Astrocyte (in vitro differentiated cells and primary cell): ENCODE data around the gene C1QBP.

Experiments used
- EZH2 ChIP-seq: IDR thresholded peaks from 2 replicates; pipeline ENCODE4 v1.6.1; 2012; ENCODE audit warnings: mild to moderate bottlenecking, low read length, inconsistent platforms; ENCODE audit not compliant: insufficient read depth
- TF ChIP-seq, protein P1 (sequence below): IDR thresholded peaks from 2 replicates; pipeline ENCODE4 v1.5.1; 2011; ENCODE audit warnings: low read depth, mild to moderate bottlenecking, inconsistent platforms, low read length, moderate library complexity; ENCODE audit not compliant: insufficient read depth

DNA sequence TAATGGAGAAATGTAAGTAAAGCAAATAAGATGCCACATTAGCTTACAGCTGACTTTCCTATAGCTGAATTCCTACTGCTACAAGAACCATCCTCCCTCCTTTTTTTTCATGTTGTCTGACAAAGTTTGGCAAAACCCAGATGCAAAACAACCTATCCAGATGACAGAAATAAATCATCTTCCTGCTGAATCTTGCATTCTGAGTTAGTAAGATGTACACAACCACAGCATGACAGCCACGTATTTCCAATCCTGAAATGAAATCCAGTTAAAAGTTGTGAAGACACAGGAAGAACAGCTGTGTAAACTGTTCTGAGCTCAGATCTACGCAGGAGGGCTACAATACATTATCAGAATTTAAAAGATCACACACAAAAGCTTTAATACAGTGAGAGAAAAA lies 35.0 kb upstream of the C1QBP start:
- TF ChIP-seq, protein P1, sequence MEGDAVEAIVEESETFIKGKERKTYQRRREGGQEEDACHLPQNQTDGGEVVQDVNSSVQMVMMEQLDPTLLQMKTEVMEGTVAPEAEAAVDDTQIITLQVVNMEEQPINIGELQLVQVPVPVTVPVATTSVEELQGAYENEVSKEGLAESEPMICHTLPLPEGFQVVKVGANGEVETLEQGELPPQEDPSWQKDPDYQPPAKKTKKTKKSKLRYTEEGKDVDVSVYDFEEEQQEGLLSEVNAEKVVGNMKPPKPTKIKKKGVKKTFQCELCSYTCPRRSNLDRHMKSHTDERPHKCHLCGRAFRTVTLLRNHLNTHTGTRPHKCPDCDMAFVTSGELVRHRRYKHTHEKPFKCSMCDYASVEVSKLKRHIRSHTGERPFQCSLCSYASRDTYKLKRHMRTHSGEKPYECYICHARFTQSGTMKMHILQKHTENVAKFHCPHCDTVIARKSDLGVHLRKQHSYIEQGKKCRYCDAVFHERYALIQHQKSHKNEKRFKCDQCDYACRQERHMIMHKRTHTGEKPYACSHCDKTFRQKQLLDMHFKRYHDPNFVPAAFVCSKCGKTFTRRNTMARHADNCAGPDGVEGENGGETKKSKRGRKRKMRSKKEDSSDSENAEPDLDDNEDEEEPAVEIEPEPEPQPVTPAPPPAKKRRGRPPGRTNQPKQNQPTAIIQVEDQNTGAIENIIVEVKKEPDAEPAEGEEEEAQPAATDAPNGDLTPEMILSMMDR, result no peak
- TF ChIP-seq EZH2, result no peak
